Measurements from ENCODE around the gene NEK6. TPM values are rescaled to one million over a fixed set of nuclear protein-coding genes. Genes with fewer than 3 reads are reported as not detected.
A peak's percentile ranks its signal among the peaks of the same experiment; 100 is the strongest.

NEK6 gene
- total and polyA plus RNA-seq, 2 experiments from 2014 or later: 14.3 to 27.0 TPM

DNA sequence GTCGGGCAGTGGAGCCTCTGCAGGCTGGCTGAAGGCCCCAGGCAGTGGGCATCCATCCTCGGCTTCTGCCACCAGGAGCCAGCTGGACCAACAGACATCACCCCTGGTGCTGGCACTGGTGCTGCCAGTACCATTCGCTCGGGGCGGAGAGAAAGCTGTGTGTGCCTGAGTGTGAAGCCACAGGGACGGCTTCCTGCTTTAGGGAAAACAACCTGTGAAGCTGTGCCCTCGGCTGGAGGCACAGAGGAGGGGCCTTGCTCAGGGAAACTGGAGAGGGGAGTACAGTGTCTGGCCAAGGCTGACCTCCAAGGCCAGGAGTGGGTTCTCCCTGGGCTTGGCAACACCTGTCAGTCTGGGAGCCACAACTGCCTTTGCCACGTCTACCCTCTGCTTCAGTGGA lies 38.3 kb downstream of the NEK6 start:
- DNase-seq (ENCODE audit: low read depth in 1 of 2, low spot score in 1 of 2): no peak
- no peaks in the 10 kb centered on the region for H3K36me3 ChIP-seq
- H3K4me3 ChIP-seq: no peak overlapping the region
- H3K4me1 ChIP-seq (ENCODE audit: low read depth): peaks cover 24% of the 10 kb centered on the region
- no peaks in the 10 kb centered on the region for H3K9me3 ChIP-seq (ENCODE audit: low read depth)
- TF ChIP-seq, protein P1, sequence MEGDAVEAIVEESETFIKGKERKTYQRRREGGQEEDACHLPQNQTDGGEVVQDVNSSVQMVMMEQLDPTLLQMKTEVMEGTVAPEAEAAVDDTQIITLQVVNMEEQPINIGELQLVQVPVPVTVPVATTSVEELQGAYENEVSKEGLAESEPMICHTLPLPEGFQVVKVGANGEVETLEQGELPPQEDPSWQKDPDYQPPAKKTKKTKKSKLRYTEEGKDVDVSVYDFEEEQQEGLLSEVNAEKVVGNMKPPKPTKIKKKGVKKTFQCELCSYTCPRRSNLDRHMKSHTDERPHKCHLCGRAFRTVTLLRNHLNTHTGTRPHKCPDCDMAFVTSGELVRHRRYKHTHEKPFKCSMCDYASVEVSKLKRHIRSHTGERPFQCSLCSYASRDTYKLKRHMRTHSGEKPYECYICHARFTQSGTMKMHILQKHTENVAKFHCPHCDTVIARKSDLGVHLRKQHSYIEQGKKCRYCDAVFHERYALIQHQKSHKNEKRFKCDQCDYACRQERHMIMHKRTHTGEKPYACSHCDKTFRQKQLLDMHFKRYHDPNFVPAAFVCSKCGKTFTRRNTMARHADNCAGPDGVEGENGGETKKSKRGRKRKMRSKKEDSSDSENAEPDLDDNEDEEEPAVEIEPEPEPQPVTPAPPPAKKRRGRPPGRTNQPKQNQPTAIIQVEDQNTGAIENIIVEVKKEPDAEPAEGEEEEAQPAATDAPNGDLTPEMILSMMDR (IDR thresholded peaks at IDR 0.05; ENCODE audit: low read depth, low read length): no peak
- no peak overlapping the region for H3K27ac ChIP-seq
- H3K27me3 ChIP-seq: no peaks in the 10 kb centered on the region

DNA sequence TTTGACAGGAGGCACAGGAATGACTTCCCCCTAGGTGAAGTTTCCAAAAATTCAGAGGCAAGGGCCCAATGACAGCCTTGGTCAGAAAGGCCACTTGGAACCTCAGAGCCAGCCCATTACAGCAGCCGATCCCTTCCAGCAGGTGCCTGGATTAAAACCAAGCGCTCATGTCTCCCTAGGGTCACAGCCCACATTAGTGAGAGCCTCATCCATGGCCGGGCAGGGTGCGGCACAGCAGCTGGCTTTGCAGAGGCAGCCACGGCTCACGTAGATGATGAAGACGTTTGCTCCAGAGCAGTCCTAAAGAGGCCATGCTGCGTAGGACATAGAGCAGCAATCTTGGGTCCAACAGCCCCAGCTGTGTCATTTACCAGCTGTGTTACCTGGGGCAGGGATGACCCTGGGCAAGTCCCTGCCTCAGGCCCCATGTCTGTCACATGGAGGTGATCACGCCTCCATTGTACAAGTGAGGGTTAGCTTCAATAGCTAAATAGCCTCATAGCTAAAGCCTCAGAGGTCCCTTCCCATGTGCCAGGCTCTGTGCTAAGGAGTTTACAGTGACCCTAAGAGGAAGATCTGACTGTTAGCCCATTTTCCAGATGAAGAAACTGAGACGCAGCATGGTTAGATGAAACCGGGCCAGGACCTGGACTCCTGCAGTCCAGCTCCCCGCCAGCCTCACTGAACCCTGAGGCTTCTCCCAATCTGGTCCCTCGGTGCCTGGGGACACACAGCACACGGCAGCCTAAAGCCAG lies 39.2 kb downstream of the NEK6 start:
- Histone ChIP-seq H3K4me1 (ENCODE audit: low read depth) (peaks cover 15% of the 10 kb centered on the region), H3K9me3 (ENCODE audit: low read depth) (no peaks in the 10 kb centered on the region), H3K27ac (no peak overlapping the region), H3K4me3 (no peak overlapping the region), H3K27me3 (no peaks in the 10 kb centered on the region), H3K36me3 (no peaks in the 10 kb centered on the region)
- TF ChIP-seq, protein P1 (IDR thresholded peaks at IDR 0.05; ENCODE audit: low read depth, low read length): no peak
- no peak for DNase-seq (ENCODE audit: low read depth in 1 of 2, low spot score in 1 of 2)

DNA sequence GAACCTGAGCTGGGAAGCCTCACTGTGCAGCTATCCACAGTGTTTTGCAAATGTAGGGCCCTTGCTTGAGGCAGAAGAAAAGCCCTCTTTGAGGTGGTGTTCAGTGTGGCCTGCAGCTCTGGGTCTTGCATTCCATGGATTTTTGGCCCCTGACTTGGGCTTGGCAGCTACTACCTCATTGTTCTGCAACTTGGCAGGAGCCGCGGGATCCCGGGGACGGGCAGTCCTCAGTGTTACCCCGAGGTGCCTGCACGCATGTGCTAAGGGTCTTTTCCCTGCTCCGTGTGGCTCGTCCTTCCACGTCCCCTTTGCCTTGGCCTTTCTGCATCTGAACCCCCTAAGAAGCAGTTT lies 39.8 kb downstream of the NEK6 start:
- H3K27ac ChIP-seq: no peak overlapping the region
- peak in 1 of 2 donors; percentile 98 for DNase-seq (ENCODE audit: low read depth in 1 of 2, low spot score in 1 of 2)
- H3K9me3 ChIP-seq (ENCODE audit: low read depth): no peaks in the 10 kb centered on the region
- H3K27me3 ChIP-seq: no peaks in the 10 kb centered on the region
- H3K4me1 ChIP-seq (ENCODE audit: low read depth): peaks cover 10% of the 10 kb centered on the region
- TF ChIP-seq, protein P1 (IDR thresholded peaks at IDR 0.05; ENCODE audit: low read depth, low read length): no peak
- H3K4me3 ChIP-seq: no peak overlapping the region
- H3K36me3 ChIP-seq: no peaks in the 10 kb centered on the region

DNA sequence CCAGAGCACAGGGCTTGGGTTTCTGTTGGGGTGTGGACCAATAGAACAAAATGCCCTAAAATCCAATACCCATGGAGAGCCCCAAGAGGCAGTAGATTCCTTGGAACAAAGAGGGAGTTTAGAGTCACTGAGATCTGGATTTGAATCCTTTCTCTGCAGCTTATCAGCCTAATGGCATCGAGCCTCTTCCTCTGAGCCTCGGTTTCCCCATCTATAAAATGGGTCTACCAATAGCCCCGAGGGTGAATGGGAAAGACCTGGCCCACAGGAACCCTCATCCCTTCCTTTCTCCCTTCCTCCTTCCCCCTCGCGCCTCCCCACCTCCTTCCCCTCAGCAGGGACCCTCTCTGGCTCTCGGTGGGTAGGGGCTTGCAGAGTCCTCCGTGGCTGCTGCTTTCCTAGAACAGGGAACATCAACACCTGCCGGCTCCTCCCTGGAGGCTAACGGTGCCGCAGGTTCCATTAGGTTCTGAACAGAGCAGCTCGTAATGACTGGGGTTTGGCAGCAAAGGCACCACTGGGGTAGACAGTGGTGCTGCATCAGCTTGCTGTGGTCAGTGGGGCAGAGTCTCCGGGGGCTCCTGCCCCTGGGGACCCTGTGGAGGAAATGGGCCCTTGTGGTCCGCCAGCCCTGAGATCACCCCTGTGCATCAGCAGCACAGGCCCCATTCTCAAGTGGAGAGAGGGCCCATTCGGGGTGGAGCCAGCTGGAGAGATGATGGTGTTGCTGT lies 40.3 kb downstream of the NEK6 start:
- TF ChIP-seq, protein P1 (IDR thresholded peaks at IDR 0.05; ENCODE audit: low read depth, low read length): no peak

DNA sequence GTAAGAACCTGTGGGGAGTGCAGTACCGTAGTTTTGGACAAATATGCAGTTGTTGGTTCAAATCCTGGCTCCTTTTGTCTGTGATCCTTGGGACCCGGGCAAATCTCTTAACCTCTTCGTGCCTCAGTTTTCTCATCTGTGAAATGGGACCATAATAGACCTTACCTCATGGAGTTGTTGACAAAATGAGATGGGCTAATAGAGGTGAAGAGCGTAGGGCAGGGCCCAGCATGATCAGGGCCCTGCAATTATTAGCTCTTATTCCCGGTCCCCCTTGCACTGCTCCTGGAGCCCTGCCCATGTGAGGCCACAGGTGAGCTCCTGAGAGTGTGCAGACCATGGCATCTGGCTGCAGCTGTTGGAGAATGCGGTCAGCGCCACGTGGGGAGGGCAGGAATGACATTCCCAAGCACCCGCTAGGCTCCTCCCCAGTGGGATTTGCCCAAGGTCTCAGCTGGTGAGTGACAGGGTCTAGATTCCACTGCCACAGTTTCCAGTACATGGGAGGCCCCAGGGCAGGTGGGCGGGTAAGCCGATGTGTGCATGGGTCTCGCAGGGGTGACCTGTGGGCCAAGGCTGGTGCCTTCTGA lies 41.0 kb downstream of the NEK6 start:
- H3K27ac ChIP-seq: no peak overlapping the region
- no peak for DNase-seq (ENCODE audit: low read depth in 1 of 2, low spot score in 1 of 2)
- peaks cover 10% of the 10 kb centered on the region for H3K4me1 ChIP-seq (ENCODE audit: low read depth)
- H3K36me3 ChIP-seq: no peaks in the 10 kb centered on the region
- no peak overlapping the region for H3K4me3 ChIP-seq
- TF ChIP-seq, protein P1 (IDR thresholded peaks at IDR 0.05; ENCODE audit: low read depth, low read length): no peak
- no peaks in the 10 kb centered on the region for H3K9me3 ChIP-seq (ENCODE audit: low read depth)
- H3K27me3 ChIP-seq: no peaks in the 10 kb centered on the region

More for the DNA sequence above, 40.3 kb downstream of the NEK6 start:
- Histone ChIP-seq H3K4me1 (ENCODE audit: low read depth) (peaks cover 10% of the 10 kb centered on the region), H3K4me3 (no peak overlapping the region), H3K36me3 (no peaks in the 10 kb centered on the region), H3K9me3 (ENCODE audit: low read depth) (no peaks in the 10 kb centered on the region), H3K27me3 (no peaks in the 10 kb centered on the region), H3K27ac (no peak overlapping the region)
- no peak for DNase-seq (ENCODE audit: low read depth in 1 of 2, low spot score in 1 of 2)
